Measurements from ENCODE around the gene FMN2. TPM values are rescaled to one million over a fixed set of nuclear protein-coding genes. Genes with fewer than 3 reads are reported as not detected.

The FMN2 gene
- total and polyA plus RNA-seq, 2 experiments from 2014 or later = 0.97 TPM; not detected in 1

DNA sequence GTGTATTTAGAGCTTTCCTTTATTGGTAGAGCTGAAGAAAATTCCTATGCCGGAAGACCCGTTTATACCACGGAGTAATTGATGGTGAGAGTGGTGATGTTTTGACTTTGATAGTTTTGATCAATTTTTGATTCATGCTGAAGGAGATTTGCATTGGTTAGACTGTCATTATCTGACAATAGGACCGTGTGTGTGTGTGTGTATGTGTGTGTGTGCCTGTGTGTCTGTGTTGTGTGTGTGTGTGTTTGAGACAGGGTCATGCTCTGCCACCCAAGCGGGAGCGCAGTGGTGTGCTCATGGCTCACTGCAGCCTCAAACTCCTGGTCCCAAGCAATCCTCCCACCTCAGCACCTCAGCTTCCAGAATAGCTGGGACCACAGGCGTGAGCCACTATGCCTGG lies 9.6 kb downstream of the FMN2 start:
- Histone ChIP-seq H2AFZ (no peak overlapping the region), H3K36me3 (replicated peaks; ENCODE audit: insufficient read depth, low read depth) (no peaks in the 10 kb centered on the region), H3K4me3 (no peak overlapping the region), H3K9me2 (replicated peaks; ENCODE audit: insufficient read depth) (no peaks in the 10 kb centered on the region), H3K27ac (no peak overlapping the region), H3K9me3 (ENCODE audit: low read depth) (no peaks in the 10 kb centered on the region), H4K20me1 (ENCODE audit: insufficient read depth, poor library complexity, severe bottlenecking) (no peaks in the 10 kb centered on the region), H3K27me3 (peaks cover 24% of the 10 kb centered on the region), H3K79me2 (no peaks in the 10 kb centered on the region), H3K4me2 (no peak overlapping the region), H3K4me1 (ENCODE audit: insufficient read depth) (no peaks in the 10 kb centered on the region)
- TF ChIP-seq EZH2 (IDR thresholded peaks at IDR 0.05; ENCODE audit: borderline replicate concordance) = no peak
- TF ChIP-seq EZH2phosphoT487 (IDR thresholded peaks at IDR 0.05; ENCODE audit: low read depth, severe bottlenecking, unreplicated experiment) = no peak
- TF ChIP-seq, protein P1, sequence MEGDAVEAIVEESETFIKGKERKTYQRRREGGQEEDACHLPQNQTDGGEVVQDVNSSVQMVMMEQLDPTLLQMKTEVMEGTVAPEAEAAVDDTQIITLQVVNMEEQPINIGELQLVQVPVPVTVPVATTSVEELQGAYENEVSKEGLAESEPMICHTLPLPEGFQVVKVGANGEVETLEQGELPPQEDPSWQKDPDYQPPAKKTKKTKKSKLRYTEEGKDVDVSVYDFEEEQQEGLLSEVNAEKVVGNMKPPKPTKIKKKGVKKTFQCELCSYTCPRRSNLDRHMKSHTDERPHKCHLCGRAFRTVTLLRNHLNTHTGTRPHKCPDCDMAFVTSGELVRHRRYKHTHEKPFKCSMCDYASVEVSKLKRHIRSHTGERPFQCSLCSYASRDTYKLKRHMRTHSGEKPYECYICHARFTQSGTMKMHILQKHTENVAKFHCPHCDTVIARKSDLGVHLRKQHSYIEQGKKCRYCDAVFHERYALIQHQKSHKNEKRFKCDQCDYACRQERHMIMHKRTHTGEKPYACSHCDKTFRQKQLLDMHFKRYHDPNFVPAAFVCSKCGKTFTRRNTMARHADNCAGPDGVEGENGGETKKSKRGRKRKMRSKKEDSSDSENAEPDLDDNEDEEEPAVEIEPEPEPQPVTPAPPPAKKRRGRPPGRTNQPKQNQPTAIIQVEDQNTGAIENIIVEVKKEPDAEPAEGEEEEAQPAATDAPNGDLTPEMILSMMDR (IDR thresholded peaks at IDR 0.05; ENCODE audit: poor library complexity) = no peak
- no peak for DNase-seq (ENCODE audit: low spot score)
- WGBS (ENCODE audit: low lambda C conversion rate, missing lambda C conversion rate) = 83% methylated on average over 7 of the region's 7 CpGs

DNA sequence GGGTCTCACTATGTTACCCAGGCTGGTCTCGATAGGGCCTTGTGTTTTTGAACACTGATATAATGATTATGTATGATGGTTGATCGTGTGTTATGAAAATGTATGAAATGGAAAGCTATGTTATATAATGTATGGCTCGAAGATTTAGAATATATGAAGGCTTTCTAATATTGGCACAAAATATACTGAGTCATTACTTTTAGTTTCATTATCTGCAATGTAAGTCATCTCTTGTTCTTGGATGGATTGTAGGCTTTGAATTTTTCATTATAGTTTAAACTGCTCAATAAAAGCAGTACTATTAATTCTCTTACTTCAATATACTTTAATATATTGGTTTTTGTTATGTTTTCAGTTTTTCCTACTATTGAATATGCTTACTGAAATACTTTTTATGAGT lies 10.1 kb downstream of the FMN2 start:
- no peaks in the 10 kb centered on the region for H3K4me1 ChIP-seq (ENCODE audit: insufficient read depth)
- no peak overlapping the region for H3K4me3 ChIP-seq
- 84% methylated on average over 3 of the region's 3 CpGs for WGBS (ENCODE audit: low lambda C conversion rate, missing lambda C conversion rate)
- H3K9me3 ChIP-seq (ENCODE audit: low read depth) = no peaks in the 10 kb centered on the region
- H4K20me1 ChIP-seq (ENCODE audit: insufficient read depth, poor library complexity, severe bottlenecking) = no peaks in the 10 kb centered on the region
- H3K27ac ChIP-seq = no peak overlapping the region
- no peaks in the 10 kb centered on the region for H3K9me2 ChIP-seq (replicated peaks; ENCODE audit: insufficient read depth)
- no peaks in the 10 kb centered on the region for H3K79me2 ChIP-seq
- no peaks in the 10 kb centered on the region for H3K36me3 ChIP-seq (replicated peaks; ENCODE audit: insufficient read depth, low read depth)
- TF ChIP-seq, protein P1 (IDR thresholded peaks at IDR 0.05; ENCODE audit: poor library complexity) = no peak
- TF ChIP-seq EZH2phosphoT487 (IDR thresholded peaks at IDR 0.05; ENCODE audit: low read depth, severe bottlenecking, unreplicated experiment) = no peak
- no peak for TF ChIP-seq EZH2 (IDR thresholded peaks at IDR 0.05; ENCODE audit: borderline replicate concordance)
- no peak overlapping the region for H3K4me2 ChIP-seq
- H3K27me3 ChIP-seq = peaks cover 20% of the 10 kb centered on the region
- H2AFZ ChIP-seq = no peak overlapping the region
- DNase-seq (ENCODE audit: low spot score) = no peak

DNA sequence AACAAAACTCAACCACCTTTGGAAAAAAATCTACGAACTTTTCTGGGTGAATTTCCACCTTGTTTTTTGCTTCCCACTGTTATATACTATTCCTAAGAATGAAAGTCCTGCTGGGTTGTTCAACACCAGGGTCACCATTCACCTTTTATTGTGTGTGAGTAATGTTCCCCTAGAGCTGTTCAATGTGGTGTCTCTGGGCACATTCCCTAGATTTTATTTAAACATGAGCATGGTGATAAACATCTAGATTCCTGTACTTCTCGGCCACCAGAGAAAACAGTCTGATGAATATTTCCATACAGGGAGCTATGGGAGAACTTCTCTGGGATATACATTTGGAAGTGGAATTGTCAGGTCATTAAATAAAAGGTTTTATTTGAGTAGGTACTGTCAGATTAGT lies 13.0 kb downstream of the FMN2 start:
- Histone ChIP-seq H4K20me1 (ENCODE audit: insufficient read depth, poor library complexity, severe bottlenecking) (no peaks in the 10 kb centered on the region), H3K9me3 (ENCODE audit: low read depth) (no peaks in the 10 kb centered on the region), H3K4me3 (no peak overlapping the region), H2AFZ (no peak overlapping the region), H3K27me3 (peaks cover 15% of the 10 kb centered on the region), H3K36me3 (replicated peaks; ENCODE audit: insufficient read depth, low read depth) (no peaks in the 10 kb centered on the region), H3K4me2 (no peak overlapping the region), H3K9me2 (replicated peaks; ENCODE audit: insufficient read depth) (no peaks in the 10 kb centered on the region), H3K79me2 (no peaks in the 10 kb centered on the region), H3K27ac (no peak overlapping the region), H3K4me1 (ENCODE audit: insufficient read depth) (no peaks in the 10 kb centered on the region)
- TF ChIP-seq EZH2 (IDR thresholded peaks at IDR 0.05; ENCODE audit: borderline replicate concordance) (no peak), EZH2phosphoT487 (IDR thresholded peaks at IDR 0.05; ENCODE audit: low read depth, severe bottlenecking, unreplicated experiment) (no peak)
- TF ChIP-seq, protein P1 (IDR thresholded peaks at IDR 0.05; ENCODE audit: poor library complexity) = no peak
- WGBS (ENCODE audit: low lambda C conversion rate, missing lambda C conversion rate) = 74% methylated on average over 2 of the region's 2 CpGs
- DNase-seq (ENCODE audit: low spot score) = no peak
